ENCODE results near the gene UPK3BL2.
"Not testable (repeated sequence)": the region's sequence is repeated elsewhere in the genome, so short reads cannot be mapped to it uniquely, and the experiment has no call there.

UPK3BL2 gene

GRCh38 chr7:102493220-102493935, 50.1 kb downstream of the UPK3BL2 start:
- not testable (repeated sequence) for DNase-seq

- DNase-seq: peak; percentile 70
Observed at GRCh38 chr7:102490529-102491075, 52.9 kb downstream of the UPK3BL2 start.
